IPS-15b (cell line): ENCODE data around the gene IL6ST.
"Not testable (repeated sequence)": the region's sequence is repeated elsewhere in the genome, so short reads cannot be mapped to it uniquely, and the experiment has no call there.

Experiments used
- H3K27me3 ChIP-seq: one replicate; pipeline ENCODE4 v1.6.1; 2013; ENCODE audit warnings: low read length; ENCODE audit not compliant: control insufficient read depth, insufficient read depth
- H3K36me3 ChIP-seq: one replicate; pipeline ENCODE4 v1.6.1; 2013; ENCODE audit warnings: low read length; ENCODE audit not compliant: control insufficient read depth, insufficient read depth
- H3K4me1 ChIP-seq: one replicate; pipeline ENCODE4 v1.6.1; 2013; ENCODE audit warnings: mild to moderate bottlenecking, low read length; ENCODE audit not compliant: control insufficient read depth, insufficient read depth
- H3K4me3 ChIP-seq: one replicate; pipeline ENCODE4 v1.5.1; 2013; ENCODE audit warnings: low read depth, low read length
- H3K9ac ChIP-seq: one replicate; pipeline ENCODE4 v1.6.1; 2013; ENCODE audit warnings: low read depth, mild to moderate bottlenecking, low read length
- H3K9me3 ChIP-seq: one replicate; pipeline ENCODE4 v1.6.1; 2013; ENCODE audit warnings: mild to moderate bottlenecking, low read length; ENCODE audit not compliant: control insufficient read depth, insufficient read depth

Gene IL6ST

DNA sequence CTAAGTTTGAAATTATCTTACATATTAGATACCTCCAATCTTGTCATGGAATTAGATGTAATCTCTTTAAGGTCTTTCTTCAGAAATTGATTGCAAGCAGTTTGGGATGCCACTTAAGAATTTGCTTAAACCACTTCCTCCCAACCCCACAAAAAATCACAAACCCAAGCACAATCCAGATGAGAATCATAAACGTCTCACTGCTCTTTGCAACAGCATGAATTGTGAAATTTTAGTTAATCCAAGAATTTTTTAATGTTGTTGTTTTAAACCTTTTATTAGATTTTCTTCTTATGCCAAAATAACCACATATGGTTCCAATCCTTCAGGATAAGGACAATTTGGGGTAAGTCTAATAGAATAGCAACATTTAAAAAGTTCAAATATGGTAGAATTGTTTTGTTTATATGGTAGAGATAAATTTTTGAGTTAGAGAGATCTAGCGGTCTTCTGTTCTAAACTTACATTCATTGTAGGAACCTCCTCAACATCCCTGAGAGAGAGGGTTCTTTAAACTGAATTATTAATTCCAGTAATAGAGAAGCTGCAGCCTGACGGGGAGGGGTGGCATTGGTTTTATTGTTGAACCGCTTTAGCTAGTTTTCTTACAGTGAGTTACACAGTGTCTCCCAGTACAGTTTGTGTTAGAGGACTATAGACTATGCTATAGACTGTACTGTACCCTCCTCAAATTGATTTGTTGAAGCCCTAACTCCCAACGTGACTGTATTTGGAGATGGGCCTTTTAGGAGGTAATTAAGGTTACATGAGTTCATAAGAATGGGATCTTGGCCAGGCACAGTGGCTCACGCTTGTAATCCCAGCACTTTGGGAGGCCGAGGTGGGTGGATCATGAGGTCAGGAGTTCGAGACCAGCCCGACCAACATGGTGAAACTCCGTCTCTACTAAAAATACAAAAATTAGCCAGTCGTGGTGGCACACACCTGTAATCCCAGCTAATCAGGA is 24.8 kb upstream of the IL6ST start:
- Histone ChIP-seq H3K27me3 (no peaks in the 10 kb centered on the region), H3K36me3 (peaks cover 4% of the 10 kb centered on the region), H3K9me3 (no peaks in the 10 kb centered on the region), H3K9ac (no peak overlapping the region), H3K4me1 (no peaks in the 10 kb centered on the region), H3K4me3 (no peak overlapping the region)

GRCh38 chr5:56018832-56019231 is 24.1 kb upstream of the IL6ST start:
- Histone ChIP-seq H3K4me3 (no peak overlapping the region), H3K4me1 (no peaks in the 10 kb centered on the region), H3K36me3 (peaks cover 4% of the 10 kb centered on the region), H3K9me3 (no peaks in the 10 kb centered on the region), H3K27me3 (no peaks in the 10 kb centered on the region), H3K9ac (no peak overlapping the region)

GRCh38 chr5:56014701-56015100 is 19.9 kb upstream of the IL6ST start:
- H3K9ac ChIP-seq, H3K4me3 ChIP-seq, H3K36me3 ChIP-seq, H3K4me1 ChIP-seq, H3K9me3 ChIP-seq, H3K27me3 ChIP-seq: not testable (repeated sequence)

DNA sequence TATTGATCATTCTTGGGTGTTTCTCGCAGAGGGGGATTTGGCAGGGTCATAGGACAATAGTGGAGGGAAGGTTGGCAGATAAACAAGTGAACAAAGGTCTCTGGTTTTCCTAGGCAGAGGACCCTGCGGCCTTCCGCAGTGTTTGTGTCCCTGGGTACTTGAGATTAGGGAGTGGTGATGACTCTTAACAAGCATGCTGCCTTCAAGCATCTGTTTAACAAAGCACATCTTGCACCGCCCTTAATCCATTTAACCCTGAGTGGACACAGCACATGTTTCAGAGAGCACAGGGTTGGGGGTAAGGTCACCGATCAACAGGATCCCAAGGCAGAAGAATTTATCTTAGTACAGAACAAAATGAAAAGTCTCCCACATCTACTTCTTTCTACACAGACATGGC is 19.2 kb upstream of the IL6ST start:
- not testable (repeated sequence) for H3K9me3 ChIP-seq, H3K9ac ChIP-seq, H3K4me1 ChIP-seq, H3K36me3 ChIP-seq, H3K4me3 ChIP-seq, H3K27me3 ChIP-seq

- Histone ChIP-seq H3K9me3 (no peaks in the 10 kb centered on the region), H3K9ac (no peak overlapping the region), H3K4me3 (no peak overlapping the region), H3K36me3 (no peaks in the 10 kb centered on the region), H3K27me3 (no peaks in the 10 kb centered on the region), H3K4me1 (no peaks in the 10 kb centered on the region)
Measured at GRCh38 chr5:56012281-56012963, 17.7 kb upstream of the IL6ST start.

- Histone ChIP-seq H3K36me3 (no peaks in the 10 kb centered on the region), H3K9me3 (no peaks in the 10 kb centered on the region), H3K27me3 (no peaks in the 10 kb centered on the region), H3K4me1 (no peaks in the 10 kb centered on the region), H3K9ac (no peak overlapping the region), H3K4me3 (no peak overlapping the region)
Measured at GRCh38 chr5:56011835-56012234, 17.1 kb upstream of the IL6ST start.

DNA sequence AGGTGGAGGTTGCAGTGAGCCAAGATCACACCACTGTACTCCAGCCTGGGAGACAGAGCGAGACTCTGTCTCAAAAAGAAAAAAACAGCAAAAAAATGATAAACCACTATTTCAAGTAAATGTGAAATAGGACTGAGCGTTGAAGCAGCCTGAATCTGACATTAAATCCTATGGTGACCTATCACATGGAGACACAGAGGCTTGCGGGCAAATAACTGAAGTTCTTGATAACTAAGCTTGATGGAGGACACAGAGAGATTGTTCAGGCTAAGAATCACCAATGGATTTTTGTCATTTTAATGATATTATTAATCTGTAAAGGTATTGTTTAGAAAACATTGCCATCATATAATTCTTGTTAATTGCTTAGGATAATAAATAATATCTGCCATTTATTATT is 15.7 kb upstream of the IL6ST start:
- no peaks in the 10 kb centered on the region for H3K9me3 ChIP-seq
- no peak overlapping the region for H3K9ac ChIP-seq
- no peak overlapping the region for H3K4me3 ChIP-seq
- no peaks in the 10 kb centered on the region for H3K27me3 ChIP-seq
- H3K4me1 ChIP-seq: no peaks in the 10 kb centered on the region
- no peaks in the 10 kb centered on the region for H3K36me3 ChIP-seq

DNA sequence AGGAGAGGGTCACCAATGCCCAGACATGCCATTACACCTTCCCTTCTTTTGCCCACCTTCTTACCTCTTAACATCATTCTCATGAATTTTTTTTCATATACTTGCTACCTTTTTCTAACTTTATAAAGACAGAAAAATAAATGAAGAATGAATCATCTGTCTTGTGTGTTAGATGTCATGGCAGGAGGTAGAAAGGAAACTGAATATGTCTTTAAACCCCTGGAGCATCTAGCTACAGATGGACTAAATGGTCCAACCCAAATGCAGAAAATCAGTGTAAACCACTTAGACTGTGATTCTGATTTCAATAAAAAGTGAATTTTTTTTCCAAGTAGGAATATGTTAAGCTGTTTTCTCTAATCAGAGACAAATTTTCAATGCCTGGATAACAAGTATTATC is 11.8 kb upstream of the IL6ST start:
- Histone ChIP-seq H3K9me3 (no peaks in the 10 kb centered on the region), H3K9ac (no peak overlapping the region), H3K27me3 (no peaks in the 10 kb centered on the region), H3K4me3 (no peak overlapping the region), H3K4me1 (no peaks in the 10 kb centered on the region), H3K36me3 (no peaks in the 10 kb centered on the region)

GRCh38 chr5:56006094-56006493 is 11.3 kb upstream of the IL6ST start:
- H3K4me3 ChIP-seq: no peak overlapping the region
- no peaks in the 10 kb centered on the region for H3K27me3 ChIP-seq
- no peaks in the 10 kb centered on the region for H3K9me3 ChIP-seq
- no peaks in the 10 kb centered on the region for H3K4me1 ChIP-seq
- H3K36me3 ChIP-seq: no peaks in the 10 kb centered on the region
- H3K9ac ChIP-seq: no peak overlapping the region

DNA sequence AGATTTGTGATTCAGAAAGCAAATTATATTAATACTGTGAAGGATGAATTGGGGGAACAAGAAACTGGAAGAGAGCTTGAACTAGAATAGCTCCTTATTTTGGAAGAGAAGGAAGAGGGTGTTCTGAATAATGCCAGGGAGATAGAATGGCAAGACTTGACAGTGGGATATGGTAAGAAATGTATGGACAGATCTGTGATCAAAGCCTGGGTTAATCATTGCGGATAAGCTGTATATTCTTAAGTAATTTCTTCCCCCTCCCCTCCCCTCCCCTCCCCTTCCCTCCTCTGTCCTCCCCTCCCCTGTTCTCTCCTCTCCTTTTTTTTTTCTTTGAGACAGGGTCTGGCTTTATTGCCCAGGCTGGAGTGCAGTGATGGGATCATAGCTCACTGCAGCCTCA is 10.1 kb upstream of the IL6ST start:
- Histone ChIP-seq H3K9me3 (no peaks in the 10 kb centered on the region), H3K4me1 (no peaks in the 10 kb centered on the region), H3K9ac (no peak overlapping the region), H3K36me3 (no peaks in the 10 kb centered on the region), H3K4me3 (no peak overlapping the region), H3K27me3 (no peaks in the 10 kb centered on the region)

DNA sequence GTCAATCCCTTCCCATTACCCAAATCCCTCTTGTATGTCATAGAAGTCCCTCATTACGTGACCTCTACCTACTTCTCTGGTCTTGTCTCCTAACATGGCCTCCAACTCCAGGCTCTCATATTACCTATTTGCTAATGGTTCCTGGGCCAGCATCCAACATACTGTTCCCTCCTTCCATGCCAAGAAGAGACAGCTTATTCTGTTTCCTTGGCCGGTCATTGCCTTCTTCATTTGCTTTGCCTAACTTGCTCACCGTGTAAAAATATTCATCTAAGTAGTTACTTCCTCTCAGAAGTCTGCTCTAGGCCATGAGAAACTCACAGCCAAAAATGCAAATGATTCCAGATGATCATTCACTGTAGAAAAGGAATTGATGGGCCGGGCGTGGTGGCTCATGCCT is 8.9 kb upstream of the IL6ST start:
- no peaks in the 10 kb centered on the region for H3K36me3 ChIP-seq
- no peaks in the 10 kb centered on the region for H3K9me3 ChIP-seq
- no peaks in the 10 kb centered on the region for H3K4me1 ChIP-seq
- H3K27me3 ChIP-seq: no peaks in the 10 kb centered on the region
- no peak overlapping the region for H3K9ac ChIP-seq
- H3K4me3 ChIP-seq: no peak overlapping the region

GRCh38 chr5:56003179-56003578 is 8.4 kb upstream of the IL6ST start:
- Histone ChIP-seq H3K9me3 (no peaks in the 10 kb centered on the region), H3K9ac (no peak overlapping the region), H3K27me3 (no peaks in the 10 kb centered on the region), H3K36me3 (no peaks in the 10 kb centered on the region), H3K4me1 (no peaks in the 10 kb centered on the region), H3K4me3 (no peak overlapping the region)
